ENCODE data around the gene ZBTB16. TPM values are rescaled to one million over a fixed set of nuclear protein-coding genes. Genes with fewer than 3 reads are reported as not detected.

The ZBTB16 gene
- total and polyA plus RNA-seq, 2 donors (not counting 3 experiments of a cell fraction or from before 2014, with no cell fraction given), result 9.8 to 20.3 TPM

GRCh38 chr11:114197799-114198500 lies 138.4 kb downstream of the ZBTB16 start:
- no peaks in the 10 kb centered on the region for H4K20me1 ChIP-seq (replicated peaks; ENCODE audit: control insufficient read depth, extremely low read depth, insufficient read depth, low read length)
- no peak overlapping the region for H2AFZ ChIP-seq (ENCODE audit: low read depth, low read length)
- no peaks in the 10 kb centered on the region for H3K36me3 ChIP-seq (ENCODE audit: control insufficient read depth in 2 of 2, extremely low read depth in 1 of 2, insufficient read depth in 2 of 2, low read length in 2 of 2)
- H3K9me3 ChIP-seq (replicated peaks; ENCODE audit: control insufficient read depth, insufficient read depth, low read length), result no peaks in the 10 kb centered on the region
- ChIA-PET CTCF (interaction anchor here (0.8 to 2.2 kb wide), 18 partner anchors 8 to 303 kb away, joined by 3 to 31 read pairs (median 5); partner anchors contain the start of gene ZBTB16), POLR2A (interaction anchor here (0.7 to 1.8 kb wide), 2 partner anchors 22 to 38 kb away, joined by 3 to 9 read pairs; no protein-coding TSS in a partner anchor)
- H3K4me3 ChIP-seq (replicated peaks in 1 of 3; ENCODE audit: insufficient read depth in 1 of 3, low read depth in 1 of 3, low read length in 3 of 3), result no peak overlapping the region
- DNase-seq (ENCODE audit: low read depth, low spot score), result peak; percentile 96
- H3K4me1 ChIP-seq (ENCODE audit: control insufficient read depth, extremely low read depth, insufficient read depth, low read length), result peaks cover 26% of the 10 kb centered on the region
- dilution Hi-C loops (cut with MboI; ENCODE audit: extremely low pct_ligation_motif_present, low sequenced_read_pairs) (no loop called here), intact Hi-C loops (cut with micrococcal nuclease) (loop anchor here (1.0 to 2.0 kb wide), 5 partner anchors 19 to 162 kb away; no protein-coding TSS in a partner anchor)
- no peak for TF ChIP-seq CTCF (IDR thresholded peaks at IDR 0.05; ENCODE audit: extremely low read depth in 1 of 2, insufficient read depth in 1 of 2, low read depth in 1 of 2, low read length in 2 of 2)
- peak; percentile 74 for TF ChIP-seq FOS (IDR thresholded peaks at IDR 0.05; ENCODE audit: borderline replicate concordance, insufficient read depth, low read length)
- peak; percentile 21 for TF ChIP-seq POLR2A (IDR thresholded peaks at IDR 0.05; ENCODE audit: low read depth, low read length)
- TF ChIP-seq MAX (IDR thresholded peaks at IDR 0.05; ENCODE audit: insufficient read depth, insufficient read length), result peak; percentile 25
- no peak for TF ChIP-seq MYC (IDR thresholded peaks at IDR 0.05; ENCODE audit: low read depth, low read length)
- TF ChIP-seq EZH2 (IDR thresholded peaks at IDR 0.05; ENCODE audit: borderline replicate concordance, low read depth, low read length, severe bottlenecking), result no peak
- no peak for TF ChIP-seq GATA2 (IDR thresholded peaks at IDR 0.05; ENCODE audit: insufficient read depth, insufficient read length, low read depth, low read length)
- TF ChIP-seq JUN (IDR thresholded peaks at IDR 0.05; ENCODE audit: borderline replicate concordance, insufficient read depth, insufficient read length, low read depth), result peak; percentile 82
- peak; percentile 37 for TF ChIP-seq POLR2AphosphoS5 (IDR thresholded peaks at IDR 0.05; ENCODE audit: insufficient read depth, low read depth, low read length)
- H3K9me1 ChIP-seq (replicated peaks; ENCODE audit: control insufficient read depth, extremely low read depth, insufficient read depth, low read length), result no peaks in the 10 kb centered on the region
- peak overlapping the region; percentile 60 for H3K9ac ChIP-seq (replicated peaks; ENCODE audit: extremely low read depth, insufficient read depth, low read length)
- peak; percentile 87 for FAIRE-seq
- no TSS peak for BruUV-seq (replicated peaks)
- H3K27me3 ChIP-seq (ENCODE audit: control insufficient read depth in 2 of 2, insufficient read depth in 2 of 2, low read length in 2 of 2), result no peaks in the 10 kb centered on the region
- no peaks in the 10 kb centered on the region for H3K79me2 ChIP-seq (ENCODE audit: control insufficient read depth, insufficient read depth, low read length)
- H3K4me2 ChIP-seq (ENCODE audit: insufficient read depth, low read length), result peak overlapping the region; percentile 20
- H3K27ac ChIP-seq (ENCODE audit: insufficient read depth, low read depth, low read length), result peak overlapping the region; percentile 83

Data from endothelial cell of umbilical vein (primary cell).